ENCODE results near the gene WFDC1. TPM values are rescaled to one million over a fixed set of nuclear protein-coding genes. Genes with fewer than 3 reads are reported as not detected.

Gene WFDC1
- total RNA-seq, 5 donors from 2014 or later (not counting 1 experiment from before 2014, with no cell fraction given): not detected

GRCh38 chr16:84326545-84326944, 31.9 kb downstream of the WFDC1 start:
- no peak overlapping the region for H3K4me3 ChIP-seq (ENCODE audit: control insufficient read depth in 1 of 2, extremely low read depth in 1 of 2, low read length in 1 of 2)
- H3K27me3 ChIP-seq (replicated peaks in 1 of 2; ENCODE audit: control insufficient read depth in 2 of 2, extremely low read depth in 1 of 2, insufficient read depth in 2 of 2, low read length in 1 of 2): peaks cover 0 to 18% of the 10 kb centered on the region in 2 experiments
- no peaks in the 10 kb centered on the region for H3K36me3 ChIP-seq (ENCODE audit: control insufficient read depth in 2 of 2, extremely low read depth in 1 of 2, insufficient read depth in 1 of 2, low read length in 1 of 2)
- Mint-ChIP-seq H3K4me3 (no peak overlapping the region), H3K27ac (no peak overlapping the region), H3K4me1 (no peaks in the 10 kb centered on the region), H3K27me3 (peaks cover 4 to 13% of the 10 kb centered on the region in 2 donors), H3K9me3 (no peaks in the 10 kb centered on the region), H3K36me3 (no peaks in the 10 kb centered on the region)
- POLR2A ChIA-PET: no interaction called here
- CTCF ChIA-PET: no interaction called here
- H3K4me1 ChIP-seq (ENCODE audit: control insufficient read depth in 1 of 2, extremely low read depth in 1 of 2, insufficient read depth in 2 of 2, low read length in 2 of 2): no peaks in the 10 kb centered on the region
- no peaks in the 10 kb centered on the region for H3K9me3 ChIP-seq
- no peak for DNase-seq
- no peak overlapping the region for H3K27ac ChIP-seq (ENCODE audit: low read length)
- no peak for ATAC-seq (replicated peaks in 1 of 4)
- 78% methylated on average over 1 of the region's 2 CpGs for WGBS (ENCODE audit: insufficient coverage)

- H3K27ac Mint-ChIP-seq: no peak overlapping the region
- H3K36me3 Mint-ChIP-seq: no peaks in the 10 kb centered on the region
- H3K36me3 ChIP-seq (ENCODE audit: control insufficient read depth in 2 of 2, extremely low read depth in 1 of 2, insufficient read depth in 1 of 2, low read length in 1 of 2): no peaks in the 10 kb centered on the region
- DNase-seq (no peak), ATAC-seq (replicated peaks in 1 of 4) (no peak)
- H3K4me3 ChIP-seq (ENCODE audit: control insufficient read depth in 1 of 2, extremely low read depth in 1 of 2, low read length in 1 of 2): no peak overlapping the region
- no peak overlapping the region for H3K27ac ChIP-seq (ENCODE audit: low read length)
- H3K4me3 Mint-ChIP-seq: no peak overlapping the region
- H3K27me3 Mint-ChIP-seq: peaks cover 4 to 13% of the 10 kb centered on the region in 2 donors
- no peaks in the 10 kb centered on the region for H3K9me3 ChIP-seq
- peaks cover 0 to 27% of the 10 kb centered on the region in 2 experiments for H3K27me3 ChIP-seq (replicated peaks in 1 of 2; ENCODE audit: control insufficient read depth in 2 of 2, extremely low read depth in 1 of 2, insufficient read depth in 2 of 2, low read length in 1 of 2)
- H3K4me1 Mint-ChIP-seq: no peaks in the 10 kb centered on the region
- H3K4me1 ChIP-seq (ENCODE audit: control insufficient read depth in 1 of 2, extremely low read depth in 1 of 2, insufficient read depth in 2 of 2, low read length in 2 of 2): no peaks in the 10 kb centered on the region
- no peaks in the 10 kb centered on the region for H3K9me3 Mint-ChIP-seq
- 66% methylated on average over 12 of the region's 13 CpGs for WGBS (ENCODE audit: insufficient coverage)
- POLR2A ChIA-PET: no interaction called here
- CTCF ChIA-PET: no interaction called here
These were observed 33.3 kb downstream of the WFDC1 start for GRCh38 chr16:84327926-84328505.

GRCh38 chr16:84329016-84329415, 34.3 kb downstream of the WFDC1 start:
- H3K4me3 Mint-ChIP-seq: no peak overlapping the region
- H3K4me1 Mint-ChIP-seq: no peaks in the 10 kb centered on the region
- CTCF ChIA-PET: no interaction called here
- H3K9me3 Mint-ChIP-seq: no peaks in the 10 kb centered on the region
- peaks cover 4 to 13% of the 10 kb centered on the region in 2 donors for H3K27me3 Mint-ChIP-seq
- ATAC-seq (replicated peaks in 1 of 4) (no peak), DNase-seq (no peak)
- H3K9me3 ChIP-seq: no peaks in the 10 kb centered on the region
- peaks cover 0 to 35% of the 10 kb centered on the region in 2 experiments for H3K27me3 ChIP-seq (replicated peaks in 1 of 2; ENCODE audit: control insufficient read depth in 2 of 2, extremely low read depth in 1 of 2, insufficient read depth in 2 of 2, low read length in 1 of 2)
- H3K36me3 ChIP-seq (ENCODE audit: control insufficient read depth in 2 of 2, extremely low read depth in 1 of 2, insufficient read depth in 1 of 2, low read length in 1 of 2): no peaks in the 10 kb centered on the region
- no peak overlapping the region for H3K27ac Mint-ChIP-seq
- POLR2A ChIA-PET: no interaction called here
- no peaks in the 10 kb centered on the region for H3K36me3 Mint-ChIP-seq
- H3K4me1 ChIP-seq (ENCODE audit: control insufficient read depth in 1 of 2, extremely low read depth in 1 of 2, insufficient read depth in 2 of 2, low read length in 2 of 2): no peaks in the 10 kb centered on the region
- H3K4me3 ChIP-seq (ENCODE audit: control insufficient read depth in 1 of 2, extremely low read depth in 1 of 2, low read length in 1 of 2): no peak overlapping the region
- H3K27ac ChIP-seq (ENCODE audit: low read length): no peak overlapping the region
- 88% methylated on average over 6 of the region's 8 CpGs for WGBS (ENCODE audit: insufficient coverage)

GRCh38 chr16:84329843-84330684, 35.4 kb downstream of the WFDC1 start:
- no peaks in the 10 kb centered on the region for H3K9me3 ChIP-seq
- CTCF ChIA-PET: no interaction called here
- ATAC-seq (replicated peaks in 1 of 4): no peak
- no peak overlapping the region for H3K4me3 Mint-ChIP-seq
- H3K4me3 ChIP-seq (ENCODE audit: control insufficient read depth in 1 of 2, extremely low read depth in 1 of 2, low read length in 1 of 2): no peak overlapping the region
- no peak overlapping the region for H3K27ac ChIP-seq (ENCODE audit: low read length)
- H3K27me3 ChIP-seq (replicated peaks in 1 of 2; ENCODE audit: control insufficient read depth in 2 of 2, extremely low read depth in 1 of 2, insufficient read depth in 2 of 2, low read length in 1 of 2): peaks cover 0 to 39% of the 10 kb centered on the region in 2 experiments
- no peak overlapping the region for H3K27ac Mint-ChIP-seq
- H3K4me1 ChIP-seq (ENCODE audit: control insufficient read depth in 1 of 2, extremely low read depth in 1 of 2, insufficient read depth in 2 of 2, low read length in 2 of 2): no peaks in the 10 kb centered on the region
- no peaks in the 10 kb centered on the region for H3K36me3 Mint-ChIP-seq
- 76% methylated on average over 12 of the region's 18 CpGs for WGBS (ENCODE audit: insufficient coverage)
- no peak for DNase-seq
- POLR2A ChIA-PET: no interaction called here
- no peaks in the 10 kb centered on the region for H3K36me3 ChIP-seq (ENCODE audit: control insufficient read depth in 2 of 2, extremely low read depth in 1 of 2, insufficient read depth in 1 of 2, low read length in 1 of 2)
- peaks cover 0 to 2% (median 0%) of the 10 kb centered on the region in 3 donors for H3K9me3 Mint-ChIP-seq
- no peaks in the 10 kb centered on the region for H3K4me1 Mint-ChIP-seq
- H3K27me3 Mint-ChIP-seq: peaks cover 4 to 13% of the 10 kb centered on the region in 2 donors

GRCh38 chr16:84330685-84331050, 36.0 kb downstream of the WFDC1 start:
- POLR2A ChIA-PET: no interaction called here
- Histone ChIP-seq H3K9me3 (no peaks in the 10 kb centered on the region), H3K27ac (ENCODE audit: low read length) (no peak overlapping the region), H3K4me3 (ENCODE audit: control insufficient read depth in 1 of 2, extremely low read depth in 1 of 2, low read length in 1 of 2) (no peak overlapping the region), H3K27me3 (replicated peaks in 1 of 2; ENCODE audit: control insufficient read depth in 2 of 2, extremely low read depth in 1 of 2, insufficient read depth in 2 of 2, low read length in 1 of 2) (peaks cover 0 to 39% of the 10 kb centered on the region in 2 experiments), H3K4me1 (ENCODE audit: control insufficient read depth in 1 of 2, extremely low read depth in 1 of 2, insufficient read depth in 2 of 2, low read length in 2 of 2) (no peaks in the 10 kb centered on the region), H3K36me3 (ENCODE audit: control insufficient read depth in 2 of 2, extremely low read depth in 1 of 2, insufficient read depth in 1 of 2, low read length in 1 of 2) (no peaks in the 10 kb centered on the region)
- WGBS (ENCODE audit: insufficient coverage): 93% methylated on average over 2 of the region's 5 CpGs
- no peak for ATAC-seq (replicated peaks in 1 of 4)
- Mint-ChIP-seq H3K9me3 (peaks cover 0 to 8% (median 4%) of the 10 kb centered on the region in 3 donors), H3K36me3 (no peaks in the 10 kb centered on the region), H3K4me3 (no peak overlapping the region), H3K27me3 (peaks cover 4 to 13% of the 10 kb centered on the region in 2 donors), H3K27ac (no peak overlapping the region), H3K4me1 (no peaks in the 10 kb centered on the region)
- CTCF ChIA-PET: no interaction called here
- no peak for DNase-seq

- no peaks in the 10 kb centered on the region for H3K4me1 ChIP-seq (ENCODE audit: control insufficient read depth in 1 of 2, extremely low read depth in 1 of 2, insufficient read depth in 2 of 2, low read length in 2 of 2)
- H3K4me3 ChIP-seq (ENCODE audit: control insufficient read depth in 1 of 2, extremely low read depth in 1 of 2, low read length in 1 of 2): no peak overlapping the region
- POLR2A ChIA-PET: no interaction called here
- Mint-ChIP-seq H3K4me1 (no peaks in the 10 kb centered on the region), H3K4me3 (no peak overlapping the region), H3K27ac (peak overlapping the region in 1 of 2 donors; percentile 2), H3K9me3 (peaks cover 0 to 15% (median 7%) of the 10 kb centered on the region in 3 donors), H3K36me3 (no peaks in the 10 kb centered on the region), H3K27me3 (peaks cover 4 to 13% of the 10 kb centered on the region in 2 donors)
- no peak for DNase-seq
- no peaks in the 10 kb centered on the region for H3K9me3 ChIP-seq
- CTCF ChIA-PET: no interaction called here
- peaks cover 0 to 30% of the 10 kb centered on the region in 2 experiments for H3K27me3 ChIP-seq (replicated peaks in 1 of 2; ENCODE audit: control insufficient read depth in 2 of 2, extremely low read depth in 1 of 2, insufficient read depth in 2 of 2, low read length in 1 of 2)
- no peak overlapping the region for H3K27ac ChIP-seq (ENCODE audit: low read length)
- WGBS (ENCODE audit: insufficient coverage): 86% methylated on average over 9 of the region's 17 CpGs
- no peaks in the 10 kb centered on the region for H3K36me3 ChIP-seq (ENCODE audit: control insufficient read depth in 2 of 2, extremely low read depth in 1 of 2, insufficient read depth in 1 of 2, low read length in 1 of 2)
- ATAC-seq (replicated peaks in 1 of 4): no peak
These were observed 37.5 kb downstream of the WFDC1 start for GRCh38 chr16:84331998-84332780.
